GM23248 (cell line): ENCODE measurements around the gene TMEM60. TPM values are rescaled to one million over a fixed set of nuclear protein-coding genes. Genes with fewer than 3 reads are reported as not detected.

Source experiments
- DNase-seq: peaks from one replicate; pipeline ENCODE4 v3.0.0-alpha.2; 2015
- H2AFZ ChIP-seq: fragments of 200-600 bp; sonication (generic); 2 replicates; pipeline ENCODE4 v1.6.1; 2016; ENCODE audit warnings: antibody characterized with exemption
- H3F3A ChIP-seq: fragments of 200-600 bp; sonication (generic); 2 replicates; pipeline ENCODE4 v1.6.1; 2016; ENCODE audit warnings: mild to moderate bottlenecking, antibody characterized with exemption, mixed run types; ENCODE audit not compliant: insufficient read depth
- H3K27ac ChIP-seq: fragments of 200-600 bp; sonication (generic); 2 replicates; pipeline ENCODE4 v1.5.1; 2016; ENCODE audit warnings: mild to moderate bottlenecking
- H3K27me3 ChIP-seq: fragments of 200-600 bp; sonication (generic); replicated peaks from 2 replicates; pipeline ENCODE4 v1.6.1; 2016; ENCODE audit warnings: mild to moderate bottlenecking; ENCODE audit not compliant: insufficient read depth
- H3K36me3 ChIP-seq: fragments of 200-600 bp; sonication (generic); 2 replicates; pipeline ENCODE4 v1.6.1; 2016; ENCODE audit warnings: low read depth, mild to moderate bottlenecking
- H3K4me1 ChIP-seq: fragments of 200-600 bp; sonication (generic); 2 replicates; pipeline ENCODE4 v1.6.1; 2016; ENCODE audit warnings: mild to moderate bottlenecking; ENCODE audit not compliant: insufficient read depth
- H3K4me2 ChIP-seq: fragments of 200-600 bp; sonication (generic); one replicate; pipeline ENCODE4 v1.6.1; 2016; ENCODE audit warnings: mild to moderate bottlenecking; ENCODE audit not compliant: unreplicated experiment
- H3K4me3 ChIP-seq: fragments of 200-600 bp; sonication (generic); 2 replicates; pipeline ENCODE4 v1.5.1; 2016; ENCODE audit warnings: mild to moderate bottlenecking
- H3K79me2 ChIP-seq: fragments of 200-600 bp; sonication (generic); 2 replicates; pipeline ENCODE4 v1.6.1; 2016; ENCODE audit warnings: mild to moderate bottlenecking; ENCODE audit not compliant: insufficient read depth
- H3K9ac ChIP-seq: fragments of 200-600 bp; sonication (generic); 2 replicates; pipeline ENCODE4 v1.6.1; 2016; ENCODE audit warnings: mild to moderate bottlenecking
- H3K9me2 ChIP-seq: fragments of 200-600 bp; sonication (generic); 2 replicates; pipeline ENCODE4 v1.6.1; 2016; ENCODE audit warnings: mixed run types, mild to moderate bottlenecking, moderate library complexity; ENCODE audit not compliant: insufficient read depth
- H3K9me3 ChIP-seq: fragments of 200-600 bp; sonication (generic); one replicate; pipeline ENCODE4 v1.6.1; 2017; ENCODE audit warnings: low read depth
- H4K20me1 ChIP-seq: fragments of 200-600 bp; sonication (generic); 2 replicates; pipeline ENCODE4 v1.6.0; 2016; ENCODE audit not compliant: insufficient read depth
- EZH2 ChIP-seq: fragments of 200-600 bp; sonication (generic); IDR thresholded peaks from 2 replicates; pipeline ENCODE4 v1.6.1; 2018; ENCODE audit warnings: antibody characterized with exemption, mild to moderate bottlenecking; ENCODE audit not compliant: insufficient read depth, poor library complexity, severe bottlenecking
- EZH2phosphoT487 ChIP-seq: fragments of 200-600 bp; sonication (generic); IDR thresholded peaks from 2 replicates; pipeline ENCODE4 v1.6.1; 2018; ENCODE audit warnings: antibody characterized with exemption, moderate library complexity, mild to moderate bottlenecking, low read depth; ENCODE audit not compliant: insufficient read depth
- WGBS, 2 experiments: methylation state at CpG; one replicate each; pipeline ENCODE4 v1.1.6; 2015 to 2017; ENCODE audit warnings: low lambda C conversion rate in 2 of 2, low coverage in 1 of 2; ENCODE audit errors: missing lambda C conversion rate in 2 of 2; 5-methylcytosine and 5-hydroxymethylcytosine counted together
- in situ Hi-C: fragments of 300-500 bp; cut with MboI; formaldehyde crosslinking; loops from 2 replicates; pipeline ENCODE4 v1.15.0; 2020
- polyA plus RNA-seq: library from polyadenylated mRNA; unstranded; fragments of >200 nt; fragmentation: Nextera tagmentation; extraction: Ambion mirVana; gene quantifications from 2 replicates; pipeline ENCODE4 v1.2.1, GENCODE V29; 2016
- total RNA-seq: library from RNA; depleted of rRNA; stranded (reverse); fragments of >200 nt; shearing (Covaris generic); gene quantifications from 2 replicates; pipeline ENCODE4 v1.2.3, GENCODE V29; 2014

Gene TMEM60
- total and polyA plus RNA-seq, 2 experiments from 2014 or later: 17.7 to 28.9 TPM

DNA sequence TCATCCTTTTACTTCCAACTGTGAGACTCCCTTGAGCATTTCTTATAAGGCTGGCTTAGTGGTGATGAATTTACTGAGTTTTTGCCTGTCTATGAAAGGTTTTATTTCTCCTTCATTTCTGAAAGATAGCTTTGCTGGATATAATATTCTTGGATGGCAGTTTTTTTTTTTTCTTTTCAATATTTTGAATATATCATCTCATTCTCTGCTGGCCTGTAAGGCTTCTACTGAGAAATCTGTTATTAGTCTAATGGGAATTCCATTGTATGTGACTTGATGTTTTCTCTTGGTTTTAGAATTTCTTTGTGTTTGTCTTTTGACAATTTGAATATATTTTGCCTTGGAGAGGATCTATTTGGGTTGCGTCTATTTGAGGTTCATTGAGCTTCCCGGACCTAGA is 22.7 kb upstream of the TMEM60 start:
- no peaks in the 10 kb centered on the region for H3K9me3 ChIP-seq
- H3K4me3 ChIP-seq: no peak overlapping the region
- no peaks in the 10 kb centered on the region for H3K9me2 ChIP-seq
- H3K27ac ChIP-seq: no peak overlapping the region
- H3F3A ChIP-seq: no peaks in the 10 kb centered on the region
- no peak overlapping the region for H3K4me2 ChIP-seq
- H3K27me3 ChIP-seq: no peaks in the 10 kb centered on the region
- TF ChIP-seq EZH2phosphoT487 (no peak), EZH2 (no peak)
- H3K9ac ChIP-seq: no peak overlapping the region
- H3K79me2 ChIP-seq: peaks cover 93% of the 10 kb centered on the region
- DNase-seq: no peak
- no peaks in the 10 kb centered on the region for H3K4me1 ChIP-seq
- in situ Hi-C loops: no loop called here
- H3K36me3 ChIP-seq: no peaks in the 10 kb centered on the region; the same call in none of the 2 replicates
- no peak overlapping the region for H2AFZ ChIP-seq
- WGBS, 2 experiments: 98 to 100% methylated on average over 2 of the region's 2 CpGs
- no peaks in the 10 kb centered on the region for H4K20me1 ChIP-seq

DNA sequence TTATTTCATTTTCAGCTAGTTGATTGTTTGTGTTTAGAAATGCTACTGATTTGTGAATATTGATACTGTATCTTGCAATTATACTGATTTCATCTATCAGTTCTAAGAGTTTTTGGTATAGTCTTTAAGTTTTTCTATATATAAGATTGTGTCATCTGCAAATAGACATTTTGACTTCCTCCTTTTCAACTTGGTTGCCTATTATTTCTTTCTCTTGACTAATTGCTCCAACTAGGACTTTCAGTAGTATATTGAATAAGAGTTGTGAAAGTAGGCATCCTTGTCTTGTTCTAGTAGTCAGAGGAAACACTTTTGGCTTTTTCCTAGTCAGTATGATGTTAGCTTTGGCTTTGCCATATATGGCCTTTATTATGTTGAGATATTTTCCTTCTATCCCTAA is 20.8 kb upstream of the TMEM60 start:
- no peak for DNase-seq
- in situ Hi-C loops: no loop called here
- no peaks in the 10 kb centered on the region for H3K4me1 ChIP-seq
- no peaks in the 10 kb centered on the region; the same call in none of the 2 replicates for H3K36me3 ChIP-seq
- TF ChIP-seq EZH2phosphoT487 (no peak), EZH2 (no peak)
- no peak overlapping the region for H3K9ac ChIP-seq
- no peaks in the 10 kb centered on the region for H4K20me1 ChIP-seq
- peaks cover 96% of the 10 kb centered on the region for H3K79me2 ChIP-seq
- H3K27me3 ChIP-seq: no peaks in the 10 kb centered on the region
- no peak overlapping the region for H3K27ac ChIP-seq
- no peaks in the 10 kb centered on the region for H3F3A ChIP-seq
- no peak overlapping the region for H3K4me3 ChIP-seq
- no peaks in the 10 kb centered on the region for H3K9me3 ChIP-seq
- no peaks in the 10 kb centered on the region for H3K9me2 ChIP-seq
- H2AFZ ChIP-seq: no peak overlapping the region
- no peak overlapping the region for H3K4me2 ChIP-seq

- Histone ChIP-seq H3K36me3 (no peaks in the 10 kb centered on the region; the same call in none of the 2 replicates), H3F3A (peaks cover 20% of the 10 kb centered on the region), H3K79me2 (peaks cover 92% of the 10 kb centered on the region), H3K27ac (no peak overlapping the region), H3K9ac (no peak overlapping the region), H2AFZ (no peak overlapping the region), H3K4me3 (no peak overlapping the region), H3K4me1 (peaks cover 22% of the 10 kb centered on the region), H3K9me3 (no peaks in the 10 kb centered on the region), H3K4me2 (no peak overlapping the region), H3K9me2 (no peaks in the 10 kb centered on the region), H3K27me3 (no peaks in the 10 kb centered on the region), H4K20me1 (no peaks in the 10 kb centered on the region)
- no peak for TF ChIP-seq EZH2phosphoT487
- no peak for TF ChIP-seq EZH2
- 80 to 82% methylated on average over 2 of the region's 2 CpGs for WGBS, 2 experiments
- DNase-seq: no peak
- in situ Hi-C loops: no loop called here
These were observed 14.9 kb upstream of the TMEM60 start for GRCh38 chr7:77813180-77813579.

- peaks cover 22% of the 10 kb centered on the region for H3K4me1 ChIP-seq
- in situ Hi-C loops: no loop called here
- H3K9me3 ChIP-seq: no peaks in the 10 kb centered on the region
- peaks cover 92% of the 10 kb centered on the region for H3K79me2 ChIP-seq
- H2AFZ ChIP-seq: no peak overlapping the region
- WGBS, 2 experiments: 7% methylated on average over 1 of the region's 1 CpG; no CpG with 5 or more reads in 1 of the 2 experiments
- no peaks in the 10 kb centered on the region for H3K9me2 ChIP-seq
- H3F3A ChIP-seq: peaks cover 20% of the 10 kb centered on the region
- no peaks in the 10 kb centered on the region for H4K20me1 ChIP-seq
- DNase-seq: peak; percentile 87
- H3K27me3 ChIP-seq: no peaks in the 10 kb centered on the region
- no peaks in the 10 kb centered on the region; the same call in 1 of the 2 replicates for H3K36me3 ChIP-seq
- peak overlapping the region; percentile 59 for H3K27ac ChIP-seq
- H3K9ac ChIP-seq: peak overlapping the region; percentile 15; the same call in 1 of the 2 replicates
- TF ChIP-seq EZH2phosphoT487 (no peak), EZH2 (no peak)
- H3K4me3 ChIP-seq: peak overlapping the region; percentile 38
- peak overlapping the region; percentile 60 for H3K4me2 ChIP-seq
These were observed 14.1 kb upstream of the TMEM60 start for GRCh38 chr7:77812290-77812685.
